PC-3 (cell line): ENCODE measurements around the gene MREG. TPM values are rescaled to one million over a fixed set of nuclear protein-coding genes. Genes with fewer than 3 reads are reported as not detected.

Source experiments
- ATAC-seq: fragments of 200-7000 bp; cut with Tn5 transposase; 2 replicates; pipeline ENCODE4 v1.9.1; 2020; ENCODE audit warnings: mild to moderate bottlenecking, moderate library complexity
- BruUV-seq: library from RNA; stranded (reverse); fragments of 400-500 nt; replicated peaks from 2 replicates; lab custom pipeline; 2021; lab: Mats Ljungman, UMichigan
- CTCF ChIA-PET: fragments of 300-600 bp; sonication (Branson Sonifier 250); formaldehyde crosslinking; loops from one replicate; lab custom pipeline; 2022; ENCODE audit warnings: antibody characterized with exemption; lab: Charles Lee
- POLR2A ChIA-PET: fragments of 300-600 bp; sonication (Branson Sonifier 250); formaldehyde crosslinking; loops from one replicate; lab custom pipeline; 2022; ENCODE audit warnings: antibody characterized with exemption; ENCODE audit not compliant: unreplicated experiment; lab: Charles Lee
- DNase-seq: peaks from one replicate; pipeline ENCODE4 v3.0.0-alpha.2; 2015
- H2AFZ ChIP-seq: fragments of 300-600 bp; sonication (generic); 2 replicates; pipeline ENCODE4 v1.6.0; 2016; ENCODE audit warnings: antibody characterized with exemption, low read length
- H3F3A ChIP-seq: fragments of 300-600 bp; sonication (generic); one replicate; pipeline ENCODE4 v1.6.0; 2017; ENCODE audit warnings: antibody characterized with exemption, low read length, control low read depth, mild to moderate bottlenecking; ENCODE audit not compliant: unreplicated experiment
- H3K27ac ChIP-seq: fragments of 300-600 bp; sonication (generic); 2 replicates; pipeline ENCODE4 v1.5.1; 2016; ENCODE audit warnings: mild to moderate bottlenecking, low read length
- H3K27me3 ChIP-seq: fragments of 300-600 bp; sonication (generic); 2 replicates; pipeline ENCODE4 v1.6.1; 2016; ENCODE audit warnings: low read length, mixed read lengths
- H3K36me3 ChIP-seq: fragments of 300-600 bp; sonication (generic); 2 replicates; pipeline ENCODE4 v1.6.1; 2016; ENCODE audit warnings: low read depth, mixed run types, low read length, mixed read lengths
- H3K4me1 ChIP-seq: fragments of 300-600 bp; sonication (generic); 2 replicates; pipeline ENCODE4 v1.5.1; 2016; ENCODE audit warnings: low read length; ENCODE audit not compliant: insufficient read depth
- H3K4me2 ChIP-seq: fragments of 300-600 bp; sonication (generic); 2 replicates; pipeline ENCODE4 v1.6.0; 2016; ENCODE audit warnings: low read length
- H3K4me3 ChIP-seq: fragments of 300-600 bp; sonication (generic); 2 replicates; pipeline ENCODE4 v1.5.1; 2016; ENCODE audit warnings: mild to moderate bottlenecking, low read length, mixed read lengths
- H3K79me2 ChIP-seq: fragments of 300-600 bp; sonication (generic); 2 replicates; pipeline ENCODE4 v1.6.1; 2017; ENCODE audit warnings: low read length, mixed read lengths
- H3K9ac ChIP-seq: fragments of 300-600 bp; sonication (generic); 2 replicates; pipeline ENCODE4 v1.6.0; 2016; ENCODE audit warnings: mild to moderate bottlenecking, low read length
- H3K9me2 ChIP-seq: fragments of 300-600 bp; sonication (generic); replicated peaks from 2 replicates; pipeline ENCODE4 v1.6.1; 2016; ENCODE audit warnings: mixed run types, low read length, mixed read lengths
- H3K9me3 ChIP-seq: fragments of 300-600 bp; sonication (generic); 2 replicates; pipeline ENCODE4 v1.6.1; 2016; ENCODE audit warnings: low read length, mixed read lengths
- H4K20me1 ChIP-seq: fragments of 300-600 bp; sonication (generic); 2 replicates; pipeline ENCODE4 v1.6.1; 2016; ENCODE audit warnings: low read length, mixed read lengths
- CTCF ChIP-seq: fragments of 300-600 bp; sonication (generic); conservative IDR thresholded peaks from 2 replicates; pipeline ENCODE4 v1.5.1; 2017; ENCODE audit warnings: antibody characterized with exemption, low read depth, mild to moderate bottlenecking, low read length
- EZH2 ChIP-seq: fragments of 300-600 bp; sonication (generic); IDR thresholded peaks from one replicate; pipeline ENCODE4 v1.6.1; 2017; ENCODE audit warnings: antibody characterized with exemption, mild to moderate bottlenecking, low read length; ENCODE audit not compliant: unreplicated experiment
- EZH2phosphoT487 ChIP-seq: fragments of 300-600 bp; sonication (generic); IDR thresholded peaks from 2 replicates; pipeline ENCODE4 v1.6.1; 2018; ENCODE audit warnings: mild to moderate bottlenecking, antibody characterized with exemption, low read length, borderline replicate concordance
- intact Hi-C: fragments of 100-400 bp; cut with micrococcal nuclease; formaldehyde crosslinking; loops from 2 replicates; pipeline ENCODE4 v1.9.0; 2023
- total RNA-seq: library from RNA; depleted of rRNA; stranded (reverse); fragments of >200 nt; gene quantifications from 2 replicates; pipeline ENCODE4 v1.2.3, GENCODE V29; 2014

MREG gene
- total RNA-seq, 1 experiment from 2014 or later: 24.4 TPM

- Histone ChIP-seq H3K27me3 (no peaks in the 10 kb centered on the region), H3K4me2 (peak overlapping the region; percentile 85), H3K27ac (peak overlapping the region; percentile 98), H4K20me1 (no peaks in the 10 kb centered on the region), H3K9me2 (no peaks in the 10 kb centered on the region), H3K36me3 (0 out of 2 replicates have a peak, but pooled peaks cover 3% of the 10 kb centered on the region), H3K9ac (peak overlapping the region; percentile 76; the same call in 1 of the 2 replicates), H3K4me1 (peaks cover 44% of the 10 kb centered on the region), H3F3A (peaks cover 6% of the 10 kb centered on the region), H3K79me2 (peaks cover 76% of the 10 kb centered on the region), H3K4me3 (no peak overlapping the region), H3K9me3 (no peaks in the 10 kb centered on the region), H2AFZ (no peak overlapping the region)
- ChIA-PET CTCF (no interaction called here), POLR2A (no interaction called here)
- no TSS peak for BruUV-seq
- intact Hi-C loops: no loop called here
- DNase-seq: no peak
- TF ChIP-seq EZH2phosphoT487 (no peak), CTCF (no peak), EZH2 (no peak)
- no peak for ATAC-seq
Observed at GRCh38 chr2:216003876-216004696, 9.3 kb downstream of the MREG start.

GRCh38 chr2:216002693-216003092, 10.7 kb downstream of the MREG start:
- Histone ChIP-seq H3K27me3 (no peaks in the 10 kb centered on the region), H3K4me1 (peaks cover 45% of the 10 kb centered on the region), H3F3A (peaks cover 6% of the 10 kb centered on the region), H4K20me1 (no peaks in the 10 kb centered on the region), H3K4me2 (no peak overlapping the region), H3K9me3 (no peaks in the 10 kb centered on the region), H3K9me2 (no peaks in the 10 kb centered on the region), H3K36me3 (0 out of 2 replicates have a peak, but pooled peaks cover 3% of the 10 kb centered on the region), H3K27ac (no peak overlapping the region), H3K79me2 (peaks cover 72% of the 10 kb centered on the region), H2AFZ (no peak overlapping the region), H3K9ac (no peak overlapping the region), H3K4me3 (no peak overlapping the region)
- no TSS peak for BruUV-seq
- ATAC-seq (no peak), DNase-seq (no peak)
- intact Hi-C loops: no loop called here
- TF ChIP-seq EZH2 (no peak), EZH2phosphoT487 (no peak), CTCF (no peak)
- ChIA-PET CTCF (no interaction called here), POLR2A (no interaction called here)
